Nephron progenitor cell (in vitro differentiated cells): ENCODE data around the gene CENPM.

Experiments used
- DNase-seq: peaks from one replicate; pipeline ENCODE4 v3.0.0; 2021
- H3K27ac Mint-ChIP-seq: 2 replicates; pipeline ENCODE4 v1.8.0; 2021; ENCODE audit warnings: mild to moderate bottlenecking, moderate library complexity, mixed read lengths
- H3K27me3 Mint-ChIP-seq: 2 replicates; pipeline ENCODE4 v1.8.0; 2021; ENCODE audit warnings: mild to moderate bottlenecking, low read depth, mixed read lengths; ENCODE audit not compliant: poor library complexity
- H3K36me3 Mint-ChIP-seq: 2 replicates; pipeline ENCODE4 v1.8.0; 2021; ENCODE audit warnings: low read depth, mixed read lengths
- H3K4me1 Mint-ChIP-seq: 2 replicates; pipeline ENCODE4 v1.8.0; 2021; ENCODE audit warnings: mixed read lengths
- H3K4me3 Mint-ChIP-seq: 2 replicates; pipeline ENCODE4 v1.8.0; 2021; ENCODE audit warnings: mild to moderate bottlenecking, moderate library complexity, mixed read lengths
- H3K9me3 Mint-ChIP-seq: 2 replicates; pipeline ENCODE4 v1.8.0; 2021; ENCODE audit warnings: mild to moderate bottlenecking, moderate library complexity, mixed read lengths
- CTCF ChIP-seq: fragments of 200-600 bp; sonication (generic); IDR thresholded peaks from 2 replicates; pipeline ENCODE4 v1.5.0; 2021; ENCODE audit warnings: antibody characterized with exemption

The CENPM gene

GRCh38 chr22:41946629-41947423 is at the start of gene CENPM:
Gene CENPM (minus strand): TSS chr22:41947152. CDS start chr22:41947076, 76 bp downstream.
- no peaks in the 10 kb centered on the region for H3K9me3 Mint-ChIP-seq
- peaks cover 2% of the 10 kb centered on the region for H3K27me3 Mint-ChIP-seq
- peak within 1 kb of the TSS; percentile 82 for H3K4me3 Mint-ChIP-seq
- peak within 1 kb of the TSS; percentile 83 for H3K27ac Mint-ChIP-seq
- peak; percentile 96 for DNase-seq
- TF ChIP-seq CTCF: no peak
- peaks cover 52% of the 10 kb centered on the region for H3K4me1 Mint-ChIP-seq
- H3K36me3 Mint-ChIP-seq: peaks cover 25% of the 10 kb centered on the region

DNA sequence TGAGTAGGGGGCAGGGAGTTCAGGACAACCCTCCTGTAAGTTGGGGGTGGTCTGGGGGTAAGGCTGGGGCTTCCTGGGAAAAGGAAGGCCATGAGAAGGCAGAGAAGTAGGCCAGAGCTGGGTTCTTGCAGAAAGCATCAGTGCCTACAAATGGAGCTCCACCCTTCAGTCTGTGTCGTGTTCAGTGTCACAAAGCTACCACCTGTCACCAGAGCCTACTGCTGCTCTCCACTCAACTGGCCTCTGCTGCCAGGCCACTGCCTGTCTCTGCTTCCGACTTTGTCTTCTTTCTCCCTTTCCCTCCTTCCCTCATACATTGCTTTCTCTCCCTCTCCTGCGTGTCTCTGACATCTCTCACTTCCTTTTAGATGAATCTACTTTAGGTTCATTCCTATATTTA is 48.3 kb upstream of the CENPM start:
- Mint-ChIP-seq H3K4me1 (no peaks in the 10 kb centered on the region), H3K27me3 (peaks cover 8% of the 10 kb centered on the region), H3K4me3 (no peak overlapping the region), H3K27ac (peak overlapping the region; percentile 17), H3K9me3 (no peaks in the 10 kb centered on the region), H3K36me3 (peaks cover 39% of the 10 kb centered on the region)
- no peak for TF ChIP-seq CTCF
- DNase-seq: no peak

GRCh38 chr22:41992496-41992895 is 45.5 kb upstream of the CENPM start:
- DNase-seq: no peak
- Mint-ChIP-seq H3K36me3 (peaks cover 53% of the 10 kb centered on the region), H3K27ac (no peak overlapping the region), H3K4me1 (no peaks in the 10 kb centered on the region), H3K4me3 (no peak overlapping the region), H3K9me3 (no peaks in the 10 kb centered on the region), H3K27me3 (no peaks in the 10 kb centered on the region)
- TF ChIP-seq CTCF: no peak

- no peaks in the 10 kb centered on the region for H3K27me3 Mint-ChIP-seq
- no peak for DNase-seq
- H3K4me3 Mint-ChIP-seq: no peak overlapping the region
- no peak overlapping the region for H3K27ac Mint-ChIP-seq
- H3K9me3 Mint-ChIP-seq: no peaks in the 10 kb centered on the region
- H3K36me3 Mint-ChIP-seq: peaks cover 63% of the 10 kb centered on the region
- no peak for TF ChIP-seq CTCF
- H3K4me1 Mint-ChIP-seq: no peaks in the 10 kb centered on the region
These were observed 44.2 kb upstream of the CENPM start for GRCh38 chr22:41991111-41991510.

DNA sequence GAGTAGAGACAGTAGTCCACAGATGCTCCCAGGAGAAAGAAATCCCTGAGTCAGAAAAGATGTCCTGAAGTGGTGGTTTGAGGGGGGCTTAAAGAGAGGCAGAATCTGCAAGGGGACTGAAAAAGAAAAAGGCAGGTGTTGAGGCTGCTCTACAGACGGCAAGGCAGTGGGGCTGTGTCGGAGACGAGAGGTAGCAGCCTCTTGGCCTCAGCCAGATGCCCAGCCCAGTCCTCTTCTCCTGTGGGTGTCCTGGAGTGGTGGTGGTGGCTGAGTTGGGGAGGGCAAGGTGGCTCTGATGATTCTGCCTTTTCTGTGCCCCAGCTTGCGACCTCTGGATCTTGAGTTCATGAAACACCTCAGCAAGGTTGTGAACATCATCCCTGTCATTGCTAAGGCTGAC is 42.3 kb upstream of the CENPM start:
- H3K4me3 Mint-ChIP-seq: no peak overlapping the region
- H3K9me3 Mint-ChIP-seq: no peaks in the 10 kb centered on the region
- no peak overlapping the region for H3K27ac Mint-ChIP-seq
- DNase-seq: no peak
- H3K27me3 Mint-ChIP-seq: peaks cover 2% of the 10 kb centered on the region
- H3K4me1 Mint-ChIP-seq: no peaks in the 10 kb centered on the region
- H3K36me3 Mint-ChIP-seq: peaks cover 49% of the 10 kb centered on the region
- TF ChIP-seq CTCF: no peak

DNA sequence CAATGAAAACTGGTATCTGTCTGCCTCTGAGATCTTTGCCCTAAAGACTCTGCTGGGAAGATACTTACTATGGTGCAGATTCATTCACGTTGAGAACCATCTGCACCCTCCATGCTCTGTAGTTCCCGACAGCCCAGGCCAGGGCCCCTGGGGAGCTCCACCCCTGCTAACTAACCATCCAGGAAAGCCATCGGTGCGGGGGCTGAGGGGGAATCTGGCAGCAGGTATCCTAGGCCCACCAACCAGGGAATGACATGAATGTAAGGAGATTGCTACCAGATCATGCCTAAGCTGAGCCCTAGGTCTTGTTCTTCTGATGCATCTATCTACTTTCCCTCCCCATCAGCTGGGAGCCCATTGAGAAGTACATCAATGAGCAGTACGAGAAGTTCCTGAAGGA is 40.3 kb upstream of the CENPM start:
- H3K9me3 Mint-ChIP-seq: no peaks in the 10 kb centered on the region
- no peak overlapping the region for H3K27ac Mint-ChIP-seq
- peaks cover 48% of the 10 kb centered on the region for H3K36me3 Mint-ChIP-seq
- H3K4me1 Mint-ChIP-seq: no peaks in the 10 kb centered on the region
- no peak for DNase-seq
- TF ChIP-seq CTCF: no peak
- peaks cover 2% of the 10 kb centered on the region for H3K27me3 Mint-ChIP-seq
- no peak overlapping the region for H3K4me3 Mint-ChIP-seq
